ENCODE data around the gene PCID2.

Gene PCID2

DNA sequence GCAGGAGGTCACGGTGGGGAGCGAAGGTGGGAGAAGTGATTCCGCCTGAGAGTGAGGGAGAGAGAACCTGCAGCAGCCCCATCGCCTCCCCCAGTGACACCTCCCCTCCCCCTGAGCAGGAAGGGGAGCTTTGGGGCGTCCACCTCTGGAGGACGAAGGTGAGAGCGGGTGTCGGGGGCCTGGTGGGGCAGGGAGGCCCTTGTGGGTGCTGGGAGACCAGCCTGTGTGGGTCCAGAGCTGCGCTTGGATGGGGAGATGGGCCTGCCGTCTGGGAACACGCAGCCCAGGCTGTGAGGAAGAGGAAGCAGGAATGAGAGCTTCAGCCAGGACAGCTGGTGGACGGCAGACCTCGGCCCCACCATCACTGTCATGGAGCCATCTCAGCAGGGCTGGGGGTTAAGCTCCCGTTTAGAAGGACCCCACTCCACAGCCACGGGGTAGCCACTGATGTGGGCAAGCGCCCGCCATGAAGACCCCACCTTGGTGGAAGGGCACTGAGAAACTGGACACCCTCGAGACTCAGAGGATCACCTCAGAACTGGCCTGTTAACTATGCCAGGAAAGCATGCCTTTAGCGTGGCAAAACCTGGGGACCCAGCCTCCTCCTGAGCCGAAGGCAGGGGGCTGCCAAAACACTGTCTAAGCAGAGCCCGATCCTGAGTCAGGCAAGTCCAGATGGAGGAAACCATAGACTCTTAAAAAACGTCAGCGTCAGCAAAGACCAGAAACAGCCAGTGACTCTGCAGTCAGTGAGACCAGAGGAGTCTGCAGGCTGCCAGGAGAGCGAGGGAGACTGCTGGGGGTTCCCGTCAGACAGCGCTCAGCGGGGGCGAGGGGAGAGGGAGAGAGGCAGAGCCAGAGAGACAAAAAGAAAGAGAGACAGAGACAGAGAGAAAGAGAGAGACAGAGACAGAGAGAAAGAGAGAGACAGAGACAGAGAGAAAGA is 56.5 kb downstream of the PCID2 start:
- no peak overlapping the region for H3K4me3 ChIP-seq (ENCODE audit: low read depth, low read length)

DNA sequence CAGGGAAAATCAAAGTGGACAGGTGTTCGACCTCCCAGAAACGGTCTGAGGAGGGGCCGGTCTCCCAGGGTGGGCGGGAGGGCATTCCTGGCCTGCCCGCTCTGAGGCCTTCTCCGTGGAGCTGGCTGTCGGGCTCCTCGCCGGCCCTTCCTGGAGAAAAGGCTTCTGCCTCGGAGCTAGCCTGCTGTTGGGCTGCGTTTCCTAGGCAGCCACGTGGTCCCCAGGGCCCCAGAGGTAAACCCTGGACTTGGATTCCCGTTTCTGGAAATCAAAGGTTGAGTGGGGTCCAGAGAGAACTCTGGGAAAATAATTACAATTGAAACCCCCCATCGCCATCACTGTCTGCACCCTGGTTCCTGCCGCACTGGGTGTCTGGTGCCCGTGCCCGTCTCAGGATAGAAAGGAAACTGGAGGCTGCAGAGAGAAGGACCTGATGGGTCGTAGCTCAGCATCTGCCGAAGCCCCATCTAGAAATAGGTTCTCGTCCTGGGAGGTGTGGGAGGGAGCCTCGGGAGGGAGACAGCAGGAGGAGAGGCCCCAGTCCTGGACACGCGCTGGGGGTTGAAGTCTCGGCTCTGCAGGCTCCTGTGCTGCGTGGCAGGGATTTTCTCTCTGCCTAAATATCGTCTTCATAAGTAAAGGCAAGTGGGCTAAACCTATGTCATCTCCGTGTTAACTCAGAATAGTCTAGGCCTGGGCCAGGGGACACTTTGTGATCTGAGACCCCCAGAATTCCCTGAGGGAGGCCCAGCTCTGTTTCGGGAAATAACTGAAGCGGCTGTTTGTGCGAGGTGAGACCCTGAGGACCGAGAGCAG is 57.7 kb downstream of the PCID2 start:
- H3K4me3 ChIP-seq (ENCODE audit: low read depth, low read length), result no peak overlapping the region

DNA sequence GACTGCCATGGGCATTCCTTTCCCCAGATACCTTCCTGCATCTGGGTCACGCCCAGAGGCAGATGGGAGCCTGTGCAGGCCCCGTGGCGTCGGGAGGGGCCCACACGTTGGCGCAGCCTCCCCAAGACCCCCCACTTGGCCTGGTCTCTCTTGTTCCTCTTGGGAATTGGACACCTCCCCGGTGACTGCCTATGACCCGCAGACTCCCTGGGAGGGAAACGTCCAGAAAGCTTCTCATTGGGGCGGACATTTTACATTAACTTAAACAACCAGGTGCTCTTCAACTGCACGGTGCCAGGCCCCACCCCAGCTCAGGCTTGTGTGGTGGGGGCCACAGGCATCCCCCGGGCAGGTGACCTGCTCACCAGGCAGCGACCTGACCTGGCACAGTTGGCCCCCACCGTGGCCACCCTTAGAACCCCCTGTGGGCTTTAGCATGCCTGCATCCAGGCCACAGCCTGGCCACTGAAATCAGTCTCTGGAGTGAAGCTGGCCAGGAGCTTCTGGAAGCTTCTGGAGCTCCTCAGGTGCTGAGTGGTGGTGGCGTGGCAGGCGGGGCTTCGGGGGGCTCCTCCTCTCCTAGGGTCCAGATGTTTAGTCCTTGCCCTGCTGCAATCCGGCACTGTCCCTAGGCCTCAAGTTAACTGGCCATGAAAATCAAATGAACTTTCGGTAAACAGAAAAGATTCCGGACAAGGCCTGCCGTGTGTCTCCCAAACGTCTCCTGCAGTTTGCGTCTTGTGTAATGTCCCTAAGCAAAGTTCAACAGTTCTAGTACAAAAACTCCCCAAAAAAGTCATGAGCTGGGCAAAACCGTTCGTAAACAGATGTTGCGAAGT is 58.5 kb downstream of the PCID2 start:
- H3K4me3 ChIP-seq (ENCODE audit: low read depth, low read length), result no peak overlapping the region

DNA sequence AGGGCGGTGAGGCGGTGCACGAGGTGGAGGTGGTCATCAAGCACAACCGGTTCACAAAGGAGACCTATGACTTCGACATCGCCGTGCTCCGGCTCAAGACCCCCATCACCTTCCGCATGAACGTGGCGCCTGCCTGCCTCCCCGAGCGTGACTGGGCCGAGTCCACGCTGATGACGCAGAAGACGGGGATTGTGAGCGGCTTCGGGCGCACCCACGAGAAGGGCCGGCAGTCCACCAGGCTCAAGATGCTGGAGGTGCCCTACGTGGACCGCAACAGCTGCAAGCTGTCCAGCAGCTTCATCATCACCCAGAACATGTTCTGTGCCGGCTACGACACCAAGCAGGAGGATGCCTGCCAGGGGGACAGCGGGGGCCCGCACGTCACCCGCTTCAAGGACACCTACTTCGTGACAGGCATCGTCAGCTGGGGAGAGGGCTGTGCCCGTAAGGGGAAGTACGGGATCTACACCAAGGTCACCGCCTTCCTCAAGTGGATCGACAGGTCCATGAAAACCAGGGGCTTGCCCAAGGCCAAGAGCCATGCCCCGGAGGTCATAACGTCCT is 59.4 kb downstream of the PCID2 start:
- no peak overlapping the region for H3K4me3 ChIP-seq (ENCODE audit: low read depth, low read length)

DNA sequence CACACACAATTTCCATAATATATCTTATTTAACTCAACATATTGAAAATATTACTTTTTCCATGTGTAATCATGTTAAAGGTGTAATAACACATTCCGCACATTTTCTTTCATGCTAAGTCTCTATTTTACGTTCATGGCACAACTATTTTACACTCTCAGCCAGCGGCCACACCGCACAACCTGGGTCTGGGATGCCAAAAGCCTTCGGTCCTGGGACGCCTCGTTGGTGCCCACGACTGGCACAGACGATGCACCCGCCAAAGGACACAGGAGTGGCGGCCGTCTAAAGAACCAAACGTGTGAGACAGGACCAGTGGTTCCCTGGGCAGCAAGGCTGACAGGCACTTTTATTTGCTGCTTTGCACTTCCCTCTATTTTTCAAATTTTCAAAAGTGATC is 60.1 kb downstream of the PCID2 start:
- no peak overlapping the region for H3K4me3 ChIP-seq (ENCODE audit: low read depth, low read length)

DNA sequence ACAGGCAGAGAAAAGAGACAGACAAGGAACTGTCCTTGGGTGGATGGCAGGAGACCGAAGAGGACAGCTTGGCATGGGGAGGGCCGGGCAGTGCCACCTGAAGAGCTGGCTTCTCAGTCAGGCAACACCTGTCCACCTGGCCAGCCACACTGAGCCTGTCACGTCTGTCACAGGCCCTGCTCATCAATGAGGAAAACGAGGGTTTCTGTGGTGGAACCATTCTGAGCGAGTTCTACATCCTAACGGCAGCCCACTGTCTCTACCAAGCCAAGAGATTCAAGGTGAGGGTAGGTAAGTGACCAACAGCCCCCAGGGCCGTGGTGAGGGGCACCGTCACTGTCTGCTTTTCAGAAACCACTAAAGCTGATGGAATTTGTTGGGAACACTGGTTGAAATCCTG is 61.3 kb downstream of the PCID2 start:
- H3K4me3 ChIP-seq (ENCODE audit: low read depth, low read length), result no peak overlapping the region

DNA sequence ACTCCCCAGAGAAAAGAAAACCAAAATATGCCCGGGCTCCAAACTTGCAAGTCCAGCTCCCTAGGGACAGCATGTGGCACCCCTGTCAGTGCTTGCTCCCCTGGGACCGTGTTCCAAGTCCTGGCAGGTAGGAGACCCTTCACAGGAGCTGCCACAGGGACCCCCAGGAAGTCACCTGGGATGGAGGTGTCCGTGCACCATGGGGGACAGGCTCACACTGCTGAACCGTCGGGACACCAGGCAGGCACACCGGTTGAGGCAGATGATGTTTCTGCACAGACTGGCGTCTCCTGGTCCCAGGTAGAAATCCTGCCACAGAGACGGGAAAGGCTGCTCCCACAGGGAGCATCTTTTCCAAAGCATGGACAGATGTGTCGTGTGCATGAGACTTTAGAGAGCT is 61.7 kb downstream of the PCID2 start:
- no peak overlapping the region for H3K4me3 ChIP-seq (ENCODE audit: low read depth, low read length)

DNA sequence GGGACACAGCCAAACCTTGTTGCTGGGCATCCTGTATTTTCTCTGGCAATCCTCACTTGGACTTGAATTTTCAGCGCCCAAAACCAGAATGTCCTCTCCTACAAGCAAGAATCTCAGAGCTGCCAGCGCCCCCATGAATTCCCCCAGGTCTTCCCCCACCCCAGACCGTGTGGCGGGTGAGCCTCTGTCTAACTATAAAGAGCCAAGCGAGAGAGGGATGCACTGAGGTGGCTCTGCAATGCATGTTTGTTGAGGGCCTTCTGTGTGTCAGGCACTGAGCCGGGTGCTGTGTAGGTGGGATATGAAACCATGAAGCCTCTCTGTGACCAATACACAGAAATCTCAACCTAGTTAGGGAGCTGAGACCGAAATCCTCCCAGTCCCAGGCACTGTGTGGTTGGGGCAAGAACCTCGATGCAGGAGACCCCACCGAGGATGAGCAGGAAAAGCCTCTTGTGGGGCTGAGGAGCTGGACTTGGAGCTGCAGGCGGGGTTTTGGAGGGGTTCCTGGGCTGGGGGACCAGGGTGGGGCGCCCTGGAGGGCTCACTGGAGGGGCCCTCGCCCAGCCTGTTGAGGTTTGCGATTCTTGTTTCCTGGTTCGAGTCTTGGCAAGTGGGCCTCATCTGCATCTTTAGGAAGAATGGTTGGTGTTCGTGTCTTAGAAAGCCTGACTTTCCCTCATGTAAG is 62.4 kb downstream of the PCID2 start:
- H3K4me3 ChIP-seq (ENCODE audit: low read depth, low read length), result no peak overlapping the region

DNA sequence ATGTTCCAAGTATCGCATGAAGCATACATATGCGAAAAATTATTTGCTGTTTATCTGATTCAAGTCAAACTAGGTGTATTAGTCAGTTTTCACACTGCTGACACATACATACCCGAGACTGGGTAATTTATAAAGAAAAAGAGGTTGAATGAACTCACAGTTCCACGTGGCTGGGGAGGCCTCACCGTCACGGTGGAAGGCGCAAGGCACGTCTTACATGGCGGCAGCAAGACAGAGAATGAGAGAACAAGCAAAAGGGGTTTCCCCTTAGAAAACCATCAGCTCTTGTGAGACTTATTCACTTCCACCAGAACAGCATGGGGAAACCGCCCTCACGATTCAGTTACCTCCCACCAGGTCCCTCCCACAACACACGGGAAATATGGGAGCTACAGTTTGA is 63.0 kb downstream of the PCID2 start:
- H3K4me3 ChIP-seq (ENCODE audit: low read depth, low read length), result no peak overlapping the region

DNA sequence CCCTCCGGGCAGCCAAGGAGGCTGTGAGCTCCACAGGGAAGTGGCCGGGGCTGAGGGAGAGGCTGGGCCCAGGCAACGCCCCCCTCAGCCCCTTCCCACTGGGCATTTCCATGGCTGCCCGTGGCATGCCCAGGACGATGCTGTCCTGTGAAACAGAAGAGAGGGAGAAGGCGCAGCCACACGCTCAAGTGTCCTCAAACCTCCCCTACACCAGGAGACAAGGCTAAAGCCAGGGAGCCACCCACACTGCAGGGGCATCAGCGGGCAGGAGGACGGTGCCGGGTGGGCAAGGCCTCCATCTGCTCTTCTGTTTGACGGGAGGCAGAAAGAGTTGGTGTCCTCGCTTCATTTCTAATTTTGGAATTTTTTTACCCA is 64.2 kb downstream of the PCID2 start:
- H3K4me3 ChIP-seq (ENCODE audit: low read depth, low read length), result no peak overlapping the region

DNA sequence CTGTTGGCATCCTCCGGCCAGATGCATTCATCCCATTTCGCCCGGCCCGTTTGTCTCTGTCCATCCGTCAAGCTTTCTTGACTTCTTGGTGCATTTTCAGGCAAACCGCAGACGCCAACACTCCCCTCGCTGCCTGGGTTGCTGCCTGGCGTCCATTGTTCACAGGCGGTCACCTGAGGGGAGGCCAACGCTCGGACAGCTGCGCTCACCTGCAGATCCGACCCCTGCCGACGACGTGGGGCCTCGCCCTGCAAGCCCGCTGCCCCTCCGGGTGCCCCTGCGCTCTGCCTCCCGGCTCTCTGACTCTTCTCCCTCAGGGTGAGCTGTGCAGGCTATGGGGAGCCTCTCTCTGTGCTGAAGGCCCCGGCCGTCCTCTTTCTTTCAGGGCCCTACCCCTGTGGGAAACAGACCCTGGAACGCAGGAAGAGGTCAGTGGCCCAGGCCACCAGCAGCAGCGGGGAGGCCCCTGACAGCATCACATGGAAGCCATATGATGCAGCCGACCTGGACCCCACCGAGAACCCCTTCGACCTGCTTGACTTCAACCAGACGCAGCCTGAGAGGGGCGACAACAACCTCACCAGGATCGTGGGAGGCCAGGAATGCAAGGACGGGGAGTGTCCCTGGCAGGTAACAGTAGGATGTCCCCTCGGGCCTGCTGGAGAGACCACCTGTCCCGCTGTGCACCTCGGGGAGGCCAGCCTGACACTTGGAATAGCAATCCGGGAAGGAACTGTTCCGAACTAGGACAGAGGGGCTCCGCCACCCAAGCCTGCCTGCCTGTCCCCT is 64.8 kb downstream of the PCID2 start:
- H3K4me3 ChIP-seq (ENCODE audit: low read depth, low read length), result no peak overlapping the region

DNA sequence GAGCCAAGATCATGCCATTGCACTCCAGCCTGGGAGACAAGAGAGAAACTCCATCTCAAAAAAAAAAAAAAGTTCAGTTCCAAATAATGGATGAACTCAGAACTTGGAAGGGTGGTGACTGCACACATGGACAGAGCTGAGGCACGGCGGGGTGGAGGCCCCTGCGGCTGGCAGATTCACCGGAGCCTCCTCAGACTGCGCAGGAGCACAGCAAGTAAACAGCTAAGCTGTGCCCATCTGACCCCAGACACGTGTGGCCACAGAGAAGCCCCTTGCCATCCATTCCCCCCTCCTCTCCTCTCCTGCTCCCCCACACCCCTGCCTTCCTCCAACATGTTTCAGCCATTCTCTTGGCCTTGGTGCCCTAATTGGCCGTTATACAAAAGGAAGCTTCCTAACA is 65.6 kb downstream of the PCID2 start:
- H3K4me3 ChIP-seq (ENCODE audit: low read depth, low read length), result no peak overlapping the region

DNA sequence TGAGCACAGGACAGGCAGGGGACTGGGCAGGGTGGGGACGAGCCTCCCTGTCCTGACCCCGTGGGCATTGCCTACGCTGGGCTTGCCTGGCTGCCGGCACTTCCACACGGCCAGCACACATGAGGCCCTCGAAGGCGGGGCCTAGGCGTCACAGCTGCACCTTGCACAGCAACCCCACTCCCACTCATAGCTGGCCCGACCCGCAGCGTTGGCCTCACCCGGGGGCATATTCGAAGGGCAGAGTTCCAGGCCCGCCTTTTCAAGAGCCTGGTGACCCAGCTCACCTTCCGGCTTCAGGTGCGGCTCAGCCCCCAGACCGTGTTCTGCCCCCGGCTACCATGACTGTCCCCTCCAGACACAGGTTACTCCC is 66.9 kb downstream of the PCID2 start:
- no peak overlapping the region for H3K4me3 ChIP-seq (ENCODE audit: low read depth, low read length)

DNA sequence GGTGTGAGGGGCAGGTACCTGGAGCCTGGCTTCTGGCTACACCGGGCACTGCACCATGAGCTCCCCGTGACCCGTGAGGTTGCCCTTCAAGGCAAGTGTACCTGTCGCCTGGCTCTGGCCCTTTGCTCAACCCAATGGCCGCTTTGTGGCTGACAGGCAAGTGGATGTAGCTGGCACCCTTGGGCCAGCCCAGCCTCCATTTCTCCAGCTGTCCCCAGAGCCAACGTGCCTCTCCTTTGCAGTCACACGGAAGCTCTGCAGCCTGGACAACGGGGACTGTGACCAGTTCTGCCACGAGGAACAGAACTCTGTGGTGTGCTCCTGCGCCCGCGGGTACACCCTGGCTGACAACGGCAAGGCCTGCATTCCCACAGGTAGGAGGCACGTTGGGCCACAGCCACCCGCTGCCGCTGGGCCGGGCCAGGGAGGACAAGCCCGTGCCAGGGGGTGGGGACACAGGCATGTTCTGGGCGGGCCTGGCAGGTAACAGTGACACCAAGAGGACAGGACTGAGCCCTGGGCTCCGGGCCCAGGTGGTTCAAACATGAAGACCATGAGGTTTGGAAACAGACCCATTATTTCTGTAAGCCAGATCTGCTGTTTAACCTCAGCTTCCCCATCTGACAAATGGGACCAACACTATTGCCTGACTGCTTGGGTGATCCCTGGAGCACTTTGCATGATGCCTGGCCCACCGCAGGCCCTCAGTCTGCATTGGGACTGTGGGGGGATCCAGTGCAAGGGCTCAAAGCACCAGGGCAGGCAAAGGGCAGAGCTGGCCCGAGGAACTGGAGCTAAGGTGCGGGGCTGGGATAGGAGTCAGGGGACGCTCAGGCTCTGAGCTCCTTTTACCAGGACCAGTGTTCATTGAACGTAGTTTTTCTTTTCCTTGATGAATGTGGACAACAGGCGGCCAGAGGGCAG is 67.5 kb downstream of the PCID2 start:
- no peak overlapping the region for H3K4me3 ChIP-seq (ENCODE audit: low read depth, low read length)

DNA sequence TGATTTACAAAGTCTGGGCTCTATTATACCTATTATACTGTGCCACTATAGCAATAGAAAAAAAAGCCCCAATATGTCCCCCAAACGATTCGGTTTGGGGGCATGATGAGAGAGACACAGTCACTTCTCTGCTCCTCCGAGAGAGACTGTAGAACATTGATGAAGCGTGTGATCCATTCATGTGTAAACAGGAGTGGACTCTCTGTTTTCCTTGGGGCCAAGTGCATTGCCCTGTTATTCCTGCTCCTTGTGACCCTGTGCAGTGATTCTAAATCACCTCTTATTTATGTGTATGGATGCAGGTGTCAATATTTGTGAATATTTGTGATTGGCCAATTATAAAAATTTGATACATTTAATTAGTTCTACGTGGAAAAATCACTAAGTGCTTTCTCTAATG is 68.9 kb downstream of the PCID2 start:
- H3K4me3 ChIP-seq (ENCODE audit: low read depth, low read length), result no peak overlapping the region

DNA sequence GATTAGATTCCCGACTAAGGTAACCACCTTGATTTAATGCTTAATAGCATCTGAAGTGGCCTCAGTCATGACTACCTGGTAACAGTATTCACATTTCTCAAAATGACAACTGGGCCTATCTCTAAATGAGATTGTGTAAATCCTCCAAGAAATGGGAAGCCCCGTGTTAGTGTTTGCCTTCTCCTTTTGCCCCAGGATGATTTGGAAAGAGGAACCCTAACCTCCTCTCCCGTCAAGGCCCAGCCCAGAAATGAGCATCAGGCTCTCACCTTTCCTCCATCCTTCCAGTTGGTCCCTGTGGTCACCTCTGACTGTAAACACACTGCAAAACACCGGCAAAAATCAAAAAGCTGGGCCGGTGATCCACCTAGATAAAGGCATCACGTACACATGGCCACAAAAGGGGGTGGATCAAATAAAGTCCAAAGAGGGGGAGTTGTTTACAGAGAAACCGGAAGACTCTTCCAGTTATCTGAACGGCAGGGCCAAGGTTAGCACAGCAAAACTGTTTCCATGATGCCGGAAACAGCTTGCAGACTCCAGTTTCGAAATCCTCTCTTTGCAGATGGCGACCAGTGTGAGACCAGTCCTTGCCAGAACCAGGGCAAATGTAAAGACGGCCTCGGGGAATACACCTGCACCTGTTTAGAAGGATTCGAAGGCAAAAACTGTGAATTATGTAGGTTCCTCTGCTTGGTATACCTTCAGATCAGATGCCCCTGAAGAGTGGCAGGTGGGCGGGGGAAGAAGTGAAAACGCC is 69.5 kb downstream of the PCID2 start:
- H3K4me3 ChIP-seq (ENCODE audit: low read depth, low read length), result no peak overlapping the region

DNA sequence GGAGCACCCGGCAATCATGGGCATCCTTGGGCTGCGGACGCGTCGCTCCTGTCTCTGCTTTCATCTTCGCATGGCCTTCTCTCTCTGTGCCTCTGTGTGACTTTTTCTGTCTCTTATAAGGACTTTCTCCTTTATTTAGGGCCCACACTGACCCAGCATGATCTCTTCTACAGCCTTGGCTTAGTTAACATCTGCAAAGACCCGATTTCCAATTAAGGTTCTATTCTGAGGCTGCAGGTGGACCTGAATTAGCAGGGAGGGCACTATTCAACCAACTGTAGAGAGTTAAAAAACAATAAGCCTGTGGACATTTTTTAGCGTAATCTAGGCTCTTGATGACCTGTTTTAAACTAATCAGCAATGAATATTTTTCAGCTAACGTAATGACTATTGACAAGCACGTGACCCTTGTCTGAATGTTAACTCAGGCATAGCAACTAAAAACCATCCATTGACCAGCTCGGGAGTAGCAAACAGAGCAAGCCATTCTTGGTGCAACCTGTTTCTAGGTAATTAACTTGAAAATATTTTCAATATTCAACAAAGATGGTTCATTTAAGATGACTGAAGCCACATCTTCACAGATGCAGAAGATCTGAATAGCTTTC is 70.7 kb downstream of the PCID2 start:
- no peak overlapping the region for H3K4me3 ChIP-seq (ENCODE audit: low read depth, low read length)
